K562 treated with DMSO at 1 percent for 12 hours (cell line): ENCODE results near the gene ALDH4A1. TPM values are rescaled to one million over a fixed set of nuclear protein-coding genes. Genes with fewer than 3 reads are reported as not detected.

ENCODE experiments used
- total RNA-seq: library from RNA; unstranded; fragments of 300-600 nt; gene quantifications from 2 replicates; pipeline ENCODE4 v1.2.3, GENCODE V29; 2022; ENCODE audit not compliant: insufficient read depth

The ALDH4A1 gene
- total RNA-seq = 20.1 and 23.2 TPM in 2 replicates

GRCh38 chr1:18902523-18903290 lies at the start of gene ALDH4A1:
Gene ALDH4A1 (minus strand): TSS chr1:18902555. CDS start chr1:18902523, 32 bp downstream.

GRCh38 chr1:18859560-18859959 lies 42.8 kb downstream of the ALDH4A1 start, which contains the start of gene TAS1R2:
Gene TAS1R2 (minus strand): TSS chr1:18859660. CDS start chr1:18859660, 0 bp downstream.

Other genes with a start within 250 kb of the ALDH4A1 start
- gene TAS1R2, start 42.9 kb downstream of the ALDH4A1 start, total RNA-seq = not detected in 2 replicates
- gene IFFO2, start 54.1 kb upstream of the ALDH4A1 start, total RNA-seq = 0.48 and 0.97 TPM in 2 replicates